ENCODE data around the gene PLCB1. TPM values are rescaled to one million over a fixed set of nuclear protein-coding genes. Genes with fewer than 3 reads are reported as not detected.
"Not testable (repeated sequence)": the region's sequence is repeated elsewhere in the genome, so short reads cannot be mapped to it uniquely, and the experiment has no call there.

PLCB1 gene
- total RNA-seq, 1 experiment from 2014 or later: 4.4 TPM

GRCh38 chr20:8844179-8844578 is 712.1 kb downstream of the PLCB1 start:
- Histone ChIP-seq H3K4me1 (ENCODE audit: insufficient read depth, low read length) (no peaks in the 10 kb centered on the region), H3K9me3 (ENCODE audit: low read length) (no peaks in the 10 kb centered on the region), H3K4me2 (ENCODE audit: low read length) (no peak overlapping the region), H3K36me3 (ENCODE audit: low read depth, low read length) (no peaks in the 10 kb centered on the region), H3K4me3 (ENCODE audit: low read length) (no peak overlapping the region), H3K27me3 (ENCODE audit: low read length) (no peaks in the 10 kb centered on the region), H3F3A (ENCODE audit: low read length, unreplicated experiment) (no peaks in the 10 kb centered on the region), H3K9me2 (replicated peaks; ENCODE audit: low read length) (no peaks in the 10 kb centered on the region), H2AFZ (ENCODE audit: low read length) (no peak overlapping the region), H4K20me1 (ENCODE audit: low read length) (no peaks in the 10 kb centered on the region), H3K9ac (ENCODE audit: low read length) (no peak overlapping the region), H3K27ac (ENCODE audit: low read length) (no peak overlapping the region), H3K79me2 (ENCODE audit: low read length) (no peaks in the 10 kb centered on the region)
- POLR2A ChIA-PET (ENCODE audit: unreplicated experiment): no interaction called here
- DNase-seq (no peak), ATAC-seq (no peak)
- TF ChIP-seq EZH2phosphoT487 (IDR thresholded peaks at IDR 0.05; ENCODE audit: borderline replicate concordance, low read length) (no peak), EZH2 (IDR thresholded peaks at IDR 0.05; ENCODE audit: low read length, unreplicated experiment) (no peak), CTCF (conservative IDR thresholded peaks at IDR 0.05; ENCODE audit: low read depth, low read length) (no peak)
- no TSS peak for BruUV-seq (replicated peaks)
- intact Hi-C loops (cut with micrococcal nuclease): no loop called here
- CTCF ChIA-PET: no interaction called here

DNA sequence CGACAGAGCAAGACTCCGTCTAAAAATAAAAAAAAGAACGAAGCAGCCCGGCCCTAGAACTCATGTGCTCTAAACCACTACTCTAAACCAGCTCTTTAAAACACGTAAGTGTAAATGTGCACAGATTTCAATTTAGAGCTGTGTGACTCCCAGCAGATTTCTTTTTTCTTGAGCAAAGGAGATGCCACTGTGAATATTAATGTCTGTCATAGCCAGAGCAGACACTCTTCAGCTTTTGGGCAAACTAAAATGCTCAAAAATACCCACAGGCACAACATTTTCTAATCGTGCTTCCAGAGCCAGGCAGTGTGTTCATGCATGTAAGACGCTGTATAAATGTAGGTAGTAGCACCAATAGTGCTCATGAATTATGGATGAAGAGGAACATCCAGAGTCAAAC is 717.9 kb downstream of the PLCB1 start:
- Histone ChIP-seq H3K4me1 (ENCODE audit: insufficient read depth, low read length) (peaks cover 11% of the 10 kb centered on the region), H2AFZ (ENCODE audit: low read length) (no peak overlapping the region), H3K9ac (ENCODE audit: low read length) (no peak overlapping the region), H3K9me2 (replicated peaks; ENCODE audit: low read length) (no peaks in the 10 kb centered on the region), H3K4me3 (ENCODE audit: low read length) (no peak overlapping the region), H3K79me2 (ENCODE audit: low read length) (no peaks in the 10 kb centered on the region), H3F3A (ENCODE audit: low read length, unreplicated experiment) (no peaks in the 10 kb centered on the region), H3K9me3 (ENCODE audit: low read length) (no peaks in the 10 kb centered on the region), H3K27me3 (ENCODE audit: low read length) (no peaks in the 10 kb centered on the region), H3K27ac (ENCODE audit: low read length) (no peak overlapping the region), H3K36me3 (ENCODE audit: low read depth, low read length) (no peaks in the 10 kb centered on the region), H4K20me1 (ENCODE audit: low read length) (no peaks in the 10 kb centered on the region), H3K4me2 (ENCODE audit: low read length) (no peak overlapping the region)
- no peak for ATAC-seq
- BruUV-seq (replicated peaks): no TSS peak
- DNase-seq: no peak
- no peak for TF ChIP-seq EZH2phosphoT487 (IDR thresholded peaks at IDR 0.05; ENCODE audit: borderline replicate concordance, low read length)
- TF ChIP-seq EZH2 (IDR thresholded peaks at IDR 0.05; ENCODE audit: low read length, unreplicated experiment): no peak
- no peak for TF ChIP-seq CTCF (conservative IDR thresholded peaks at IDR 0.05; ENCODE audit: low read depth, low read length)
- ChIA-PET POLR2A (ENCODE audit: unreplicated experiment) (no interaction called here), CTCF (no interaction called here)
- intact Hi-C loops (cut with micrococcal nuclease): loop anchor here (5.0 to 10.0 kb wide), 2 partner anchors 93 to 365 kb away; no protein-coding TSS in a partner anchor

GRCh38 chr20:8851446-8851845 is 719.4 kb downstream of the PLCB1 start:
- no peaks in the 10 kb centered on the region for H3K9me3 ChIP-seq (ENCODE audit: low read length)
- DNase-seq (no peak), ATAC-seq (no peak)
- H4K20me1 ChIP-seq (ENCODE audit: low read length): no peaks in the 10 kb centered on the region
- no peaks in the 10 kb centered on the region for H3F3A ChIP-seq (ENCODE audit: low read length, unreplicated experiment)
- no peaks in the 10 kb centered on the region for H3K36me3 ChIP-seq (ENCODE audit: low read depth, low read length)
- H3K27ac ChIP-seq (ENCODE audit: low read length): no peak overlapping the region
- ChIA-PET CTCF (no interaction called here), POLR2A (ENCODE audit: unreplicated experiment) (no interaction called here)
- intact Hi-C loops (cut with micrococcal nuclease): loop anchor here (5.0 to 10.0 kb wide), 2 partner anchors 94 to 363 kb away; no protein-coding TSS in a partner anchor
- no peak for TF ChIP-seq EZH2phosphoT487 (IDR thresholded peaks at IDR 0.05; ENCODE audit: borderline replicate concordance, low read length)
- H2AFZ ChIP-seq (ENCODE audit: low read length): no peak overlapping the region
- no peaks in the 10 kb centered on the region for H3K79me2 ChIP-seq (ENCODE audit: low read length)
- H3K9me2 ChIP-seq (replicated peaks; ENCODE audit: low read length): no peaks in the 10 kb centered on the region
- no TSS peak for BruUV-seq (replicated peaks)
- no peak overlapping the region for H3K4me2 ChIP-seq (ENCODE audit: low read length)
- H3K27me3 ChIP-seq (ENCODE audit: low read length): no peaks in the 10 kb centered on the region
- peaks cover 19% of the 10 kb centered on the region for H3K4me1 ChIP-seq (ENCODE audit: insufficient read depth, low read length)
- no peak overlapping the region for H3K9ac ChIP-seq (ENCODE audit: low read length)
- no peak overlapping the region for H3K4me3 ChIP-seq (ENCODE audit: low read length)

- BruUV-seq (replicated peaks); H3K36me3 ChIP-seq (ENCODE audit: low read depth, low read length); H3K4me3 ChIP-seq (ENCODE audit: low read length); H3K27me3 ChIP-seq (ENCODE audit: low read length); H3K9me3 ChIP-seq (ENCODE audit: low read length); H3F3A ChIP-seq (ENCODE audit: low read length, unreplicated experiment); ATAC-seq; DNase-seq; POLR2A ChIA-PET (ENCODE audit: unreplicated experiment); H2AFZ ChIP-seq (ENCODE audit: low read length); H3K4me2 ChIP-seq (ENCODE audit: low read length); H3K9me2 ChIP-seq (replicated peaks; ENCODE audit: low read length); H4K20me1 ChIP-seq (ENCODE audit: low read length); H3K9ac ChIP-seq (ENCODE audit: low read length); H3K27ac ChIP-seq (ENCODE audit: low read length); H3K79me2 ChIP-seq (ENCODE audit: low read length); CTCF ChIA-PET: not testable (repeated sequence)
- peaks cover 19% of the 10 kb centered on the region for H3K4me1 ChIP-seq (ENCODE audit: insufficient read depth, low read length)
- intact Hi-C loops (cut with micrococcal nuclease): loop anchor here (2.0 to 10.0 kb wide), 3 partner anchors 61 to 363 kb away; no protein-coding TSS in a partner anchor
These were observed 719.9 kb downstream of the PLCB1 start for GRCh38 chr20:8851919-8852318.

DNA sequence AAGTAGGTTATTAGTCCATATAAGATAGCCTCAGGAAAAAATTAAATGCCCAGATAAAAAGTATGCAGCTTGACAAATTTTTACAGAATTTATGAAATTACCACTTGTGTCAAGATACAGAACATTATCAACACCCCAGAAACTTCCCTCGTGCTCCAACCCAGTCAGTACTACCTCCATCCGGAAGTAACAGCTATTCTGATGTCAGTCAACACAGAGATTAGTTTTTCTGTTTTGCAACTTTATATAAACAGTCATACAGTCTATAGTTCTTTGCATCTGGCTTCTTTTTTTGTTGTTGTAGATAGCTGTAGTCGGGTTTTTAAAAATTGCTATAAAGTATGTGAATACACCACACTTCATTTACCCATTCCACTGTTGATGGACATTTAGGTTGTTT is 721.1 kb downstream of the PLCB1 start:
- CTCF ChIA-PET: interaction anchor here (0.5 to 1.6 kb wide), 16 partner anchors 51 to 540 kb away, joined by 3 to 40 read pairs (median 5); no protein-coding TSS in a partner anchor
- DNase-seq; H3K27ac ChIP-seq (ENCODE audit: low read length); H3K9me2 ChIP-seq (replicated peaks; ENCODE audit: low read length); H3K4me2 ChIP-seq (ENCODE audit: low read length); H4K20me1 ChIP-seq (ENCODE audit: low read length); H3K9me3 ChIP-seq (ENCODE audit: low read length); H3K79me2 ChIP-seq (ENCODE audit: low read length); BruUV-seq (replicated peaks); H2AFZ ChIP-seq (ENCODE audit: low read length); H3K4me3 ChIP-seq (ENCODE audit: low read length); H3K36me3 ChIP-seq (ENCODE audit: low read depth, low read length); H3F3A ChIP-seq (ENCODE audit: low read length, unreplicated experiment); H3K9ac ChIP-seq (ENCODE audit: low read length); H3K27me3 ChIP-seq (ENCODE audit: low read length): not testable (repeated sequence)
- POLR2A ChIA-PET (ENCODE audit: unreplicated experiment): interaction anchor here (0.5 kb wide), 1 partner anchor 219 kb away, joined by 4 read pairs; no protein-coding TSS in a partner anchor
- ATAC-seq: peak; percentile 4; the same call in 1 of the 2 replicates
- intact Hi-C loops (cut with micrococcal nuclease): loop anchor here (1.0 to 10.0 kb wide), 5 partner anchors 62 to 506 kb away; no protein-coding TSS in a partner anchor
- peaks cover 19% of the 10 kb centered on the region for H3K4me1 ChIP-seq (ENCODE audit: insufficient read depth, low read length)

Data from PC-3 (cell line).